Caco-2 (cell line): ENCODE measurements around the gene CYB5A. TPM values are rescaled to one million over a fixed set of nuclear protein-coding genes. Genes with fewer than 3 reads are reported as not detected.

Experiments used
- BruUV-seq: library from RNA; stranded (reverse); fragments of 400-500 nt; replicated peaks from 2 replicates; lab custom pipeline; 2021; lab: Mats Ljungman, UMichigan
- CTCF ChIA-PET: fragments of 300-600 bp; sonication (Branson Sonifier 250); formaldehyde crosslinking; loops from one replicate; lab custom pipeline; 2022; ENCODE audit warnings: antibody characterized with exemption; lab: Charles Lee
- POLR2A ChIA-PET: fragments of 300-600 bp; sonication (Branson Sonifier 250); formaldehyde crosslinking; loops from one replicate; lab custom pipeline; 2022; ENCODE audit warnings: antibody characterized with exemption; lab: Charles Lee
- DNase-seq, 2 experiments: peaks; one replicate each; pipeline versions ENCODE4 v3.0.0 to v3.0.0-alpha.2; 2020 to 2022
- H3K27me3 ChIP-seq: replicated peaks from 2 replicates; pipeline ENCODE4 v1.6.0; 2011; ENCODE audit warnings: low read length; ENCODE audit not compliant: control insufficient read depth, insufficient read depth
- H3K36me3 ChIP-seq: 2 replicates; pipeline ENCODE4 v1.5.1; 2011; ENCODE audit warnings: low read length; ENCODE audit not compliant: control insufficient read depth, insufficient read depth
- H3K4me1 ChIP-seq: fragments of 250-450 bp; sonication (Bioruptor Pico); 2 replicates; pipeline ENCODE4 v1.5.1; 2020; ENCODE audit warnings: mild to moderate bottlenecking
- H3K4me3 ChIP-seq: 2 replicates; pipeline ENCODE4 v1.5.1; 2011; ENCODE audit warnings: low read depth, mild to moderate bottlenecking, control low read depth, low read length
- H3K9me3 ChIP-seq: fragments of 250-450 bp; sonication (Bioruptor Pico); 2 replicates; pipeline ENCODE4 v1.5.1; 2020; ENCODE audit warnings: mild to moderate bottlenecking, moderate library complexity
- H3K27ac Mint-ChIP-seq: one replicate; pipeline ENCODE4 v1.8.0; 2022; ENCODE audit warnings: mixed read lengths; ENCODE audit not compliant: unreplicated experiment
- H3K27me3 Mint-ChIP-seq: one replicate; pipeline ENCODE4 v1.8.0; 2022; ENCODE audit warnings: mixed read lengths; ENCODE audit not compliant: insufficient read depth, unreplicated experiment
- H3K36me3 Mint-ChIP-seq: one replicate; pipeline ENCODE4 v1.8.0; 2022; ENCODE audit warnings: mild to moderate bottlenecking, mixed read lengths; ENCODE audit not compliant: insufficient read depth, unreplicated experiment
- H3K4me1 Mint-ChIP-seq: one replicate; pipeline ENCODE4 v1.8.0; 2022; ENCODE audit warnings: low read depth, mixed read lengths; ENCODE audit not compliant: unreplicated experiment
- H3K4me3 Mint-ChIP-seq: one replicate; pipeline ENCODE4 v1.8.0; 2022; ENCODE audit warnings: mild to moderate bottlenecking, moderate library complexity, mixed read lengths; ENCODE audit not compliant: unreplicated experiment
- H3K9me3 Mint-ChIP-seq: one replicate; pipeline ENCODE4 v1.8.0; 2022; ENCODE audit warnings: mixed read lengths; ENCODE audit not compliant: unreplicated experiment
- CTCF ChIP-seq, 2 experiments: fragments of 200-600 bp in 1 of 2; IDR thresholded peaks; 1 replicate in 1 of 2; 2 replicates in 1 of 2; pipeline versions ENCODE4 v1.5.1 to v1.8.0; 2011 to 2022; ENCODE audit warnings: antibody characterized with exemption in 1 of 2, control low read depth in 1 of 2, inconsistent platforms in 1 of 2, low read depth in 1 of 2, low read length in 1 of 2, mild to moderate bottlenecking in 1 of 2, moderate library complexity in 1 of 2; ENCODE audit not compliant: insufficient read depth in 1 of 2, severe bottlenecking in 1 of 2, unreplicated experiment in 1 of 2
- intact Hi-C: fragments of 100-400 bp; cut with micrococcal nuclease; formaldehyde crosslinking; loops from one replicate; pipeline ENCODE4 v1.10.0; 2022; ENCODE audit not compliant: unreplicated experiment
- total RNA-seq: library from RNA; stranded (reverse); gene quantifications from 2 replicates; pipeline ENCODE4 v1.2.3, GENCODE V29; 2022

Gene CYB5A
- total RNA-seq, 1 experiment from 2014 or later, result 103 TPM

GRCh38 chr18:74221081-74221480 lies 70.7 kb downstream of the CYB5A start:
- no TSS peak for BruUV-seq
- Histone ChIP-seq H3K9me3 (no peaks in the 10 kb centered on the region), H3K4me1 (peaks cover 12% of the 10 kb centered on the region; the same call in 1 of the 2 replicates), H3K4me3 (no peak overlapping the region), H3K36me3 (no peaks in the 10 kb centered on the region), H3K27me3 (no peaks in the 10 kb centered on the region)
- intact Hi-C loops, result no loop called here
- Mint-ChIP-seq H3K4me3 (no peak overlapping the region), H3K9me3 (no peaks in the 10 kb centered on the region), H3K27ac (no peak overlapping the region), H3K4me1 (peaks cover 9% of the 10 kb centered on the region), H3K27me3 (no peaks in the 10 kb centered on the region), H3K36me3 (peaks cover 4% of the 10 kb centered on the region)
- TF ChIP-seq CTCF (IDR thresholded peaks at IDR 0.05; ENCODE audit: insufficient read depth in 1 of 2, low read depth in 1 of 2, low read length in 1 of 2, severe bottlenecking in 1 of 2, unreplicated experiment in 1 of 2), result no peak
- DNase-seq, result no peak
- ChIA-PET CTCF (no interaction called here), POLR2A (no interaction called here)

- CTCF ChIA-PET, result no interaction called here
- Mint-ChIP-seq H3K4me3 (no peak overlapping the region), H3K9me3 (no peaks in the 10 kb centered on the region), H3K27me3 (no peaks in the 10 kb centered on the region), H3K36me3 (peaks cover 4% of the 10 kb centered on the region), H3K4me1 (no peaks in the 10 kb centered on the region), H3K27ac (no peak overlapping the region)
- Histone ChIP-seq H3K9me3 (no peaks in the 10 kb centered on the region), H3K27me3 (no peaks in the 10 kb centered on the region), H3K4me3 (no peak overlapping the region), H3K4me1 (no peaks in the 10 kb centered on the region), H3K36me3 (no peaks in the 10 kb centered on the region)
- TF ChIP-seq CTCF (IDR thresholded peaks at IDR 0.05; ENCODE audit: insufficient read depth in 1 of 2, low read depth in 1 of 2, low read length in 1 of 2, severe bottlenecking in 1 of 2, unreplicated experiment in 1 of 2), result no peak
- POLR2A ChIA-PET, result no interaction called here
- intact Hi-C loops, result no loop called here
- BruUV-seq, result no TSS peak
- DNase-seq, result no peak
Measured at GRCh38 chr18:74219056-74219455, 72.7 kb downstream of the CYB5A start.

- CTCF ChIA-PET, result no interaction called here
- Histone ChIP-seq H3K4me3 (no peak overlapping the region), H3K4me1 (no peaks in the 10 kb centered on the region), H3K9me3 (no peaks in the 10 kb centered on the region), H3K36me3 (no peaks in the 10 kb centered on the region), H3K27me3 (no peaks in the 10 kb centered on the region)
- no peaks in the 10 kb centered on the region for H3K36me3 Mint-ChIP-seq
- no peaks in the 10 kb centered on the region for H3K9me3 Mint-ChIP-seq
- H3K27ac Mint-ChIP-seq, result no peak overlapping the region
- H3K4me3 Mint-ChIP-seq, result no peak overlapping the region
- no peaks in the 10 kb centered on the region for H3K4me1 Mint-ChIP-seq
- no peaks in the 10 kb centered on the region for H3K27me3 Mint-ChIP-seq
- peak in 1 of 2 experiments; percentile 2 for DNase-seq
- BruUV-seq, result no TSS peak
- POLR2A ChIA-PET, result no interaction called here
- TF ChIP-seq CTCF (IDR thresholded peaks at IDR 0.05; ENCODE audit: insufficient read depth in 1 of 2, low read depth in 1 of 2, low read length in 1 of 2, severe bottlenecking in 1 of 2, unreplicated experiment in 1 of 2), result no peak
- intact Hi-C loops, result no loop called here
Measured at GRCh38 chr18:74217476-74218143, 74.2 kb downstream of the CYB5A start.
